Renal cortical epithelial cell (primary cell): ENCODE measurements around the gene KLB. TPM values are rescaled to one million over a fixed set of nuclear protein-coding genes. Genes with fewer than 3 reads are reported as not detected.

Source experiments
- DNase-seq: peaks from one replicate; pipeline ENCODE4 v3.0.0-alpha.2; 2011; ENCODE audit warnings: low read depth
- total RNA-seq: library from RNA; depleted of rRNA; stranded (reverse); fragments of >200 nt; gene quantifications from 2 replicates; pipeline ENCODE4 v1.2.3, GENCODE V29; 2014

Gene KLB
- total RNA-seq, 1 donor from 2014 or later, result not detected

DNA sequence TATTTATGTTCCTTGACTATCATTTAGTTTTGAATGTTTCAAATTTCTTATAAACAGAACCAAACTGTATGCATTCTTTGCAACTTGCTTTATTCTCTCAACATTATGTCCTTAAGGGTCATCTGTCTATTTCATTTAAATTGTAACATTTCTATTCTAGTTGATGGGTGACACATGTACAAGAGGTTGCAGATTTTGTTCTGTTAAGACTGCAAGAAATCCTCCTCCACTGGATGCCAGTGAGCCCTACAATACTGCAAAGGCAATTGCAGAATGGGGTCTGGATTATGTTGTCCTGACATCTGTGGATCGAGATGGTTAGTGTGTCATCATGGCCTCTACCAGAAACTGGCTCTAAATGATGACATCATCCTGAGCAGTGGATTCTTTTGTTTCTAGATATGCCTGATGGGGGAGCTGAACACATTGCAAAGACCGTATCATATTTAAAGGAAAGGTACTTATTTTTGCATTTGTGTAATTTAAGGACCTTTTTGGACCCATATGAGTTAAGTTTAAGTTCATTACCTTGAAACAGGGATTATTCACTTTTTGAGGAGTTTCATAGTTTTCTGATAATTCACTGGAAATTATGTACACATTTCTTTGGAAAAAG is 58.3 kb downstream of the KLB start:
- DNase-seq, result peak; percentile 62

DNA sequence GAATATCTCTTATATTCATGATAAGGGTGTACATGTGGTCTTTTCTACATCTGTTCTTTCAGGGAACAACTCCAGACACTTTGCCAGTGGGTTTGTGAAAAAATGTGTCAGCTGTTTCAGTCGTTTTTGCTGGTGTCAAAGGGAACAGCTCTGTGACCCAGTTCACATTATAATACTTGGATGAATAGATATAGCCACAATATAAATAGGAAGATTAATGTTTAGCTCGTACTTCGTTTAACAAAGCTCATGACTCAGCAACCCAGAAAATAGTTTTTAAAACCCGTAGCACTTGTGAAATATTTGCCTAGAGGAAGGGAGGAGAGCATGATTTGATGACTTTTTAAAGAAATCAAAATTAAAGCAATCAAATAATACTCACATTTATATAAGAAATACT is 60.0 kb downstream of the KLB start:
- DNase-seq, result peak; percentile 97

GRCh38 chr4:39467464-39467863 is 60.7 kb downstream of the KLB start:
- no peak for DNase-seq

DNA sequence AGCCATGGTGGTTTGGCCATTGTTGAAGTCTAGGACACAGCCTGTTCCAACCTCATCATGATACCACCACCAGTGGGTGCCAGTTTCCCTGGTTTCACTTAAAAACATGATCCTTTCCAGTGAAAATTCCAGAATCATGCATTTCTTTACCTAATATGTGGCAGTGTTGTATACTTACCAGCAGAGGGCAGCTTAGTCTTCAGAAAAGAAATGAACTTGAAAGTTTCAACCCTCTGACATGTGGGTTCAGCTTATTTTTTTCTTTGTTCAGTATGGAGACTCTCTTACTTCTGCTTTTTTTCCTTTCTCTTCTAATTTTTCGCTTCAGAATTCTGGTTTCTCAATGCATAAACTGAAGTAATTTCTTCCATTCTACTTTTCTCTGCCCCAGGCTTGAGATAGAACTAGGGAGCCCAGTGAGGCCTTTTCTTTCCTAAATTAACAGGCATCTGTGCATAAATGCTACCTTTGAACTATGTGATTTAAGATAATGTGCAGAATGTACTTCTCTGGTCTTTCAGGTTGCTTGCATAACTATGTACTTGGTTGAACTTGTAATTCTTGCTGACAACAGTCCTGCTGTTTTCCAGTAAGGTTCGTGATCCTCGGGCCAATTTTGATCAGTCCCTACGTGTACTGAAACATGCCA is 62.8 kb downstream of the KLB start:
- peak; percentile 92 for DNase-seq

GRCh38 chr4:39470402-39470801 is 63.7 kb downstream of the KLB start:
- no peak for DNase-seq

- peak; percentile 84 for DNase-seq
Measured at GRCh38 chr4:39472396-39472795, 65.7 kb downstream of the KLB start.

DNA sequence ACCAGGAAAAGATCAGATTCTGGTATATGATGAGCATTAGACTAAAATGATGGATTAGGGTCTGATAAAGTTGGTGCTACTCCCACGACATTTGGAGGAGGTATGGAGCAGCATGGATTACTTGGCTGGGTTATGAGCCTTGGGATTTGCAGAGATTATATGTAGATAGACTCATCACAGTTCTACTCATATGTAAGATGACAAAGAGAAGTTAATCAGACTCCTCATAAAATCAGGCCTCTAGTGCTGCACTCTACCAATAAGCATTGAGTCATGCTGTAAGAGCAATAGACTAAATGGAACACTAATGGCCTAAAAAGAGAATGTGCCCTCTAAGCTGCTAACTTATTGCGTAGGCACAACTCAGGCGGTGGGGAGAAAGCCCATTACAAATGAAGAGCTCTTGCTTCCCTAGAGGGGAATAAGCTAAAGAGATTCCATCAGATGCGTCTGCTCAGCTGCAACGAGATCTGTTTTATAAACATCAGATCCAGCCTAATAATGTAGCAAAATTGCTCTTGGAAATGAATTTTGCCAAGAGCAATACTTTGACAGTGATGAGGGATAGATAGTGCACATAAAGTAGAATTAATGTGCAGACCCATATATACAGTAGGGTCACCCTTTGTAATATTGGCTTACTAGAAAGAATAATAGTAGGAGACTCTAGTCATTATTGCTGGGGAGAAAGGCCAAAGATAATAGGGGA is 69.6 kb downstream of the KLB start:
- no peak for DNase-seq

DNA sequence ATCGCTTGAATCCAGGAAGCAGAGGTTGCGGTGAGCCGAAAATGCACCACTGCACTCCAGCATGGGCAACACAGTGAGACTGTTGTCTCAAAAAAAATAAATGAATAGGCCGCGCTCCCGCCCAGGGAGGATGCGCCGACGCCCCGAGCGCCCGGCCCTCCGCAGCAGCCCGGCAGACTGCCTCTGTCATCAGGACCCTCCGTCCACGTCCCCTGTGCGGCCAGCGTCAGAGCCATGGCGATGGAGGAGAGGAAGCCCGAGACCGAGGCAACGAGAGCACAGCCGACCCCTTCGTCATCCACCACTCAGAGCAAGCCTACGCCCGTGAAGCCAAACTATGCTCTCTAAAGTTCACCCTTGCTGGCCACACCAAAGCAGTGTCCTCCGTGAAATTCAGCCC is 73.5 kb downstream of the KLB start:
- no peak for DNase-seq

GRCh38 chr4:39480902-39481695 is 74.4 kb downstream of the KLB start:
- no peak for DNase-seq

DNA sequence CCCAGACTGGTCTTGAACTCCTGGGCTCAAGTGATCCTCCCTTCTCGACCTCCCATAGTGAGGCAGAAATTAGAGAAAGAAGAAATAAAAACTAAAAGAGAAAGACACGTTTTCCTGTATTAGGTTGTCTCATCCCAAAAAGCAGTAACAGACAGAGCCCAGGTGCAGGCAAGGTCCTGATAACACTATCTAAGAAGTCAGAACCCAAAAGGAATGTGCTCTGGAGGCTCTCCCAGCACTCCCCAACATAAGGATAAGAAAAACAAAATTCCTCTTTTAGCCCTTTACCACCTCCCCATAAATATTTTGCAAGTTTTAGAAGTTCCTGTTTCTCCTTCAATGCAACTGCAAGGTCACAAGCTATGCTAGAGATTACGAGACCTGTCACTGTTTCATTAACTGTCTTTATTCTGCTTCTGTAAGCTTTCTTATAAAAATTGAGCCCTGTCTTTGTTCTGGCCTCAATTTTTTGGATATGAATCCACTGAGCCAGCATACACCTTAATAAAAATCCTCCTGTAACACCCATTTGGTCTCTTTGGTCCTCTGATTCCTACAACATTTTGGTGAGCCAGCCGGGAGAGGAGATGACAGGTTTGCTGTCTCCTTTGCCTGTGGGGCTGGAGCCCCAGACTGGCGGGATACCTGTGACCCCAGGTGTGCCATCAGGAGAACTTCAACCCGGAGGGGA is 78.0 kb downstream of the KLB start:
- DNase-seq, result no peak

GRCh38 chr4:39486221-39486804 is 79.6 kb downstream of the KLB start:
- no peak for DNase-seq

DNA sequence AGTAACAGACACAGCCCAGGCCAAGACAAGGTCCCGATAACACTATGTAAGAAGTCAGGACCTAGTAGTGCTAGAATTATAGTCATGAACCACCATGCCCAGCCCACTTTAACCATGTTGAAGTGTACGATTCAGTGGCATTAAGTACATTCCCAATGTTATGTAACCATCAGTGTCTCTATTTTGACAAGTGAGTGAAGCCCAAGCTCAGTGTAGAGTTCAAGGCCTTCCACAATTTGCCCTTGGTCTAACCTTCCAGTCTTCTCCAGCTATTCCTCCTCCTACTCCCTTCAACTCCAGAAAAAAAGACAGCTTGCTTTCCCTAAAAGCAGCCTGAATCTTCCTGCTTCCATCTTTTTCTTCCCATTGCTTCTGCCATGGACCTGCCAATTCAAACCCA is 83.6 kb downstream of the KLB start:
- DNase-seq, result no peak

DNA sequence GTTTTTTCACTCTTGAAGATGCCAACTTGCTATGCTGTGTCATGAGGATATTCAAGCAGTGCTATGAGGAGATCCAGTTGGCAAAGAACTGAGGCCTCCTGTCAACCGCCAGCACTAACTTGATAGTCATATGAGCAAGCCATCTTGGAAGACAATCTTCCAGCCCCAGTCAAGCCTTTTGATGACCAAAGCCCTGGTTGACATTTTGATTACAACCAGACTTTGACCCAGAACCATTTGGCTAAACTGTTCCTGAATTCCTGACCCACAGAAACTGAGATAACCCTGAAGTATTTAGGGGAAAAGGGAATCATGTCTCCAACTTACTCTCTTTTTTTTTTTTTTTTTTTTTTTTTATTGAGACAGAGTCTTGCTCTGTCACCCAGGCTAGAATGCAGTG is 87.6 kb downstream of the KLB start:
- DNase-seq, result no peak

DNA sequence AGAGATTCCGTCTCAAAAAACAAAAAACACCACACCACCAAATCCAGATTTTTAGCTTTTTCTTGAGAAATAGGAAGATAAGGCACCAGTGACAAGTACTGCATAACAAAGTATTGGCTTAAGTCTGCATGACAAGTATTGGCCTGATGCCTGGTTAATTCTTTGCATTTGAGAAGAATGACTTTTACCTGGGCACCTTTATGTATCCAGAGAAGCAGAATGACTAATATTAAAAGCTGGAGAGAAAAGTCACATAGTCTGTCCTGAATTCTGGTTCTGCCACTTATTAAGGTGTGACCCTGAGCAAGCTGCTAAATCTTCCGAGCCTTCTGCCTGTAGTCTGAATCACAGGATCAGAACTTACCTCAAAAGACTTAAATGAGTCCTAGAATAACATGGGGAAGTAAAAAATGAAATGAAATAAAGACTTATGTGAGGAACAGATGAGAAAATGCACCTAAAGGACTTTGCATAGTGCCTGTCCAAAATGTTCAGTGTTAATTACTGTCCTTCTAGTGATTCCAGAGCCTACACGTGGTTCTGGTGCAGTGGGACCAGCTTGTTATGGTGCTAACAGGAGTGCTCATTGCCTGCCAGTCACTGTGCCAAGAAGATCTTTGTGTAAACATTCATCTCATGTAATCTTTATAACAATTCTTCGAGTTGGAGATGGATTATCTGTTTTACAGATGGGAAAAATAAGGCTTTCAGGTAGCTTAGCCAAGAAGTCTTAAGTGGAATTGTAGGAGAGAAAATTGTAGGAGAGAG is 88.9 kb downstream of the KLB start:
- DNase-seq, result peak; percentile 48

- DNase-seq, result no peak
Measured at GRCh38 chr4:39497909-39498726, 91.4 kb downstream of the KLB start.

DNA sequence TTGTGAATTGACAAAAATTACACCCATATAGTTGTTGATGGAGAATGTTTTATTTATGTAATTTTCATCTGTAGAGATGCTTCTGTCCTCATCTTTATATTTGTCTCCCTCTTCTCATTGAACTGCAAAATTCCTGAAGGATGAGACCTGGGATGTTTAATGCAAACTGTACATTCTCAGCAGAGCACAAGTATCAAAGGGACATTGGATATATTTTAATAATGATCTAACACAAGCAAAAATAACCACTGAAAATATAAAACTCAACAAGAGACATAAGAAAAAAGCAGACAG is 91.9 kb downstream of the KLB start:
- no peak for DNase-seq
